Measurements from ENCODE around the gene RYR2. TPM values are rescaled to one million over a fixed set of nuclear protein-coding genes. Genes with fewer than 3 reads are reported as not detected.
"Not testable (repeated sequence)": the region's sequence is repeated elsewhere in the genome, so short reads cannot be mapped to it uniquely, and the experiment has no call there.

Gene RYR2
- total RNA-seq, 1 donor from 2014 or later: not detected

GRCh38 chr1:237309595-237310118 lies 267.7 kb downstream of the RYR2 start:
- DNase-seq (ENCODE audit: extremely low read depth, low read depth, low spot score): no peak

DNA sequence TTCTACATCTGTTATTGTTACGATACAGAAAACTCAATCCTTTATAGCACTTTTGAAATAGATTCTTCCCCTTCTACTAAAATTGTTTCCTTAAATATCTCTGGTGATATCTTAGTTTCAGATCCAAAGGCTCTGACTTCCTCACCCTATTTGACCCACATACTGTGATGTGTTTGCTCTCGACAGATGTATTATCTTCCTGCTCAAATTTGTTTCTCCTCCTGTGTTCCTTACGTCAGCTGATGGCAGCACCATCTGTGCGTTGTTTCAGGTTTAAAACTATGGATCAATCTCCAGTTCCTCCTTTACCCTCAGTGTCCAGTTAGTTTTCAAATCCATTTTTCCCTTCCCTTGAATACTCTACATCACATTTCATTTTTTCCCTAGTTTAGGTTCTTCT lies 274.4 kb downstream of the RYR2 start:
- DNase-seq (ENCODE audit: extremely low read depth, low read depth, low spot score): no peak

DNA sequence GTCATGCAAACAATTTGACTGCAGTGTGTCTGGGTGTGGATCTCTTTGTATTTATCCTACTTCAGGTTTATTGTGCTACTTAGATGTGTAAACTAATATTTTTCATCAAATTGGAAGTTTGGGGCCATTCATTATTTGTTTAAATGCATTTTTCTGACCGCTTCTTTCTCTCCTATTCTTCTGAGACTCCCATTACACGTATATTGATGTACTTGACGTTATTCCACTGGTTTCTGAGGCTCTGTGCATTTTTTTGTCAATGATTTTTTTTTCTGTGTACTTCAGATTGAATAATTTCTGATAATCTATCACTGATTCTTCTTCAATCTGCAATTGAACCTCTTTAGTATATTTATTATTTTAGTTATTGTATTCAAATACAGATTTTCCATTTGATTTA lies 276.8 kb downstream of the RYR2 start:
- DNase-seq (ENCODE audit: extremely low read depth, low read depth, low spot score): no peak

DNA sequence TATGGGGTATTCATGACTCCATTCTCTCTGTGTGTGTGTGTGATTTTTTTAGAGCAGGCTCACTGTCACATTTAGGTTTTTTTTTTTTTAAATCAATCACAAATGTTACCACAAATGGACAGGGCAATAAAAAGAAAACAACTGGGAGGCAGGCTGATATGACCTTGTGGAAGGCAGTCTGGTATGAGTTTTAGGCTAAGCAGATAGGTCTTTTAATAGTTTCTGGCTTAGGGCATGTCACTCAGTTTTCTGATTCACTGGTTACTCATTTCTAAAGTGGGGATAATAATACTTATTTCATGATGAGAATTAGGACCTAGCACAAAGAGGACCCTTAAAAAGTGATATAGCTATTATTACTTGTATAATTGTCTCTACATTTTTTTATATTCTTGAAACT lies 278.9 kb downstream of the RYR2 start:
- DNase-seq (ENCODE audit: extremely low read depth, low read depth, low spot score): no peak

DNA sequence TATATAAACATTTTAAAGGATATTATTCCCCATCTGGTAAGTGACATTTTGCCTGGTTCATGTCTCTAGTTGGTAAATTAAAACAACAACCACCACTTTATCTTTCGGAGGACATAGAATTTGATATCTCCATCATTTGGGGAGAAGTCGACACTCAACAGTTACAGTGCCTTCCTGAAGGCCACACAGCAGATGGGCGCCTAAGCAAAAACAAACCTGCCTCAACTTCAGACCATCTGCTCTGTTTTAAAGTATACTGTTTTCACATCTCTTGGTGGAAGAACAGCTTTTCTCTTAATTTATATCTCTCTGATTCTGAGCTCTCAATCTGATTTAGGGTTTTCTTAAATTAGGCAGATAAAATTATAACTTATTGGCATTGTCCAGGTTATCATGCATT lies 282.2 kb downstream of the RYR2 start:
- DNase-seq (ENCODE audit: extremely low read depth, low read depth, low spot score): no peak

- no peak for DNase-seq (ENCODE audit: extremely low read depth, low read depth, low spot score)
Measured at GRCh38 chr1:237327061-237327460, 285.1 kb downstream of the RYR2 start.

DNA sequence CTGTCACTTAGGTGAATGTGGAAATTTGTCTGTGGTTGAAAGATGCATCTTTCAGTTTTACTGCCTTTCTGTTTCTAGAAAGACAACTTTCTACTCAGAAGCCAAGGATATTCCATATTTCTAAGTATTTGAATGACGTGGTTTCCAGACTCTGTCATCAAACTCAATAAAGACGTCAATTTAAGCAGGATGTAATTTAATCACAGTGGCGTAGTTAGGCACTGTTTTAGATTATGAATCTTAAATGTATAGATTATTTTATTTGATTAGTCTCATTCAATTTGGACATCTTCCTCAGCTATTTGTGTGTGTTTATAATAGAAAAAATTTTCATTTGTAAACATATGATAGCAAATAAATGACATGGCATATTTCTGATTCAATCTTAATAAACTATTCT lies 298.9 kb downstream of the RYR2 start:
- no peak for DNase-seq (ENCODE audit: extremely low read depth, low read depth, low spot score)

- no peak for DNase-seq (ENCODE audit: extremely low read depth, low read depth, low spot score)
Measured at GRCh38 chr1:237341391-237341790, 299.4 kb downstream of the RYR2 start.

DNA sequence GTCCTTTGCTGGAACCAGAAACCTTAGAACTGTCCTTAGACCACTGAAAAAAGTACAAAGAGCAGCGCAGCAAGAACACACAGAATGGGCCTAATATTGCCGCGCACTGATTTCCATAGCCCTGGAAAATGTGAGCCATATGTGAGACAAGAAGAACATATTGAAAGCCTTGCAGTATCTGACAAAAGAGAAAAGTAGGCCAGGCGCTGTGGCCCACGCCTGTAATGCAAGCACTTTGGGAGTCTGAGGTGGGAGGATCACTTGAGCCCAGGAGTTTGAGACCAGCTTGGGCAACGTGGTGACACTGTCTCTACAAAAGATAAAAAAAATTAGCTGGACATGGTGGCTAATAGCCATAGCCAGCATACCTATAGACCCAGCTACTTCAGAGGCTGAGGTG lies 300.7 kb downstream of the RYR2 start:
- no peak for DNase-seq (ENCODE audit: extremely low read depth, low read depth, low spot score)

- no peak for DNase-seq (ENCODE audit: extremely low read depth, low read depth, low spot score)
Measured at GRCh38 chr1:237352747-237353146, 310.8 kb downstream of the RYR2 start.

DNA sequence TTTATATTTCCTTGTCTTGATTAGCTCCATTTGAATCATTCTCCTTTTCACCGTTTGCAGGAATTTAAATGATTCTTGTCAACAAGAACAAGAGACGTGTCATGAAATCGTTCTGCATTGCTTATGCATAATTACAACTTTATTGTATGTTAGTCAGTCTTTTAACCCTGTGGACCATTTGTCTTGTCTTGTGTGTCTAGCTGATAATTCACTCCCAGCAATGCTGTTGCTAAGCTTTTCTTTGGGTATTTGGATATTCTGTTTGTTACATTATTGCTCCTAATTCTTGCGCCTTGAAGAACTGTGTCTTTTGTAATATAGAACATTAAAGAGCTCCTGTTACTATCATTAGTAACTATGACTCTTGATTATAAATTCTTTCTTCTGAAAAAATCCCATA lies 311.9 kb downstream of the RYR2 start:
- DNase-seq (ENCODE audit: extremely low read depth, low read depth, low spot score): no peak

- no peak for DNase-seq (ENCODE audit: extremely low read depth, low read depth, low spot score)
Measured at GRCh38 chr1:237355022-237355421, 313.0 kb downstream of the RYR2 start.

DNA sequence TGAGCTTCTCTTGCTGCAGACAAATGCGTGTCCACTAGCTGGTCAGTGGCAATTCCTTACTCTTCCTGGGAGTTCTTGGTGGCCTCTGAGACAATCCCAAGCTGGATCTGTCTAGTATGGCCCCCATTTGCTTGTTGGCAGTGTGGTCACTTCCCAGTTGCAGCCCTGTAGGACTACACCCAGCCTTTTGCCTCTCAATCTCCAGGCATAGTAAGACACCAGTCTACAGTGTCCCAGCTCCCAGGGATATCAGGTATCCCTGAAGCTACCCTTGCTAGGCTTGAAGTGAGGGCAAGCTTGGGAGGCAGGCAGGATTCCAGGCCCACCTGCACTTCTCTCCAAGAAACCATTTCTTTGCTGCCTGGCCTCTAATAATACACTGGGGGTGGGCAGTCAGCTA lies 316.6 kb downstream of the RYR2 start:
- no peak for DNase-seq (ENCODE audit: extremely low read depth, low read depth, low spot score)

GRCh38 chr1:237367758-237368157 lies 325.8 kb downstream of the RYR2 start:
- DNase-seq (ENCODE audit: extremely low read depth, low read depth, low spot score): no peak

DNA sequence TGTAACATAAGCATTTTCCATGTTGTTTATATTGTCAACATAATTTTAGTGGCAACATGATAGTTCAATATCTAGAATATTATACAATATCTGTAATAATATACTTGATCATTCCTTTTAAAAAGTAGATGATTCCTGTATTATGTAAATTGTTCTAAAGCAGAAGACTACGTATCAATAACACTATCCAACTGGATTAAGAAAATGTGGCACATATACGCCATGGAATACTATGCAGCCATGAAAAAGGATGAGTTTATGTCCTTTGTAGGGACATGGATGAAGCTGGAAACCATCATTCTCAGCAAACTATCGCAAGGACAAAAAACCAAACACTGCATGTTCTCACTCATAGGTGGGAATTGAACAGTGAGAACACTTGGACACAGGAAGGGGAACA lies 329.5 kb downstream of the RYR2 start:
- DNase-seq (ENCODE audit: extremely low read depth, low read depth, low spot score): not testable (repeated sequence)

DNA sequence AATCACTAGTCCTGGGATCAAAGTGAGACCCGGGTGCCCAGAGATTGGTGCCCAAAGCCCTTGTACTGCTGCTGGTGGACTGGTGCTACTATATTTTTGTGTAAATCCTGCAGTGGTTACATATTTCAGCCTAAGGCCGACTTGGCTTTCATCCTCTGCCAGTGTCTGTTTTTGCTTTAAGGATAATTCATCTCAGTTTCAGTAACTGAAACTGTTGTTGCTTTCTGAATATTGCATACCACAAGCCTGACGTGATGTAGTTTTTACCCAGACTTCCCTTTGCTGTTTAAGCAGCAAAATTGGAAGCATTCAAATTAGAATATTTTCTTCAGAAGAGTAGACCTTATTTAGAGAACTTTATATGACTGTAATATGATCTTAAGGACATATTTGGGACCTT lies 341.8 kb downstream of the RYR2 start:
- no peak for DNase-seq (ENCODE audit: extremely low read depth, low read depth, low spot score)

- no peak for DNase-seq (ENCODE audit: extremely low read depth, low read depth, low spot score)
Measured at GRCh38 chr1:237384213-237384612, 342.2 kb downstream of the RYR2 start.

DNA sequence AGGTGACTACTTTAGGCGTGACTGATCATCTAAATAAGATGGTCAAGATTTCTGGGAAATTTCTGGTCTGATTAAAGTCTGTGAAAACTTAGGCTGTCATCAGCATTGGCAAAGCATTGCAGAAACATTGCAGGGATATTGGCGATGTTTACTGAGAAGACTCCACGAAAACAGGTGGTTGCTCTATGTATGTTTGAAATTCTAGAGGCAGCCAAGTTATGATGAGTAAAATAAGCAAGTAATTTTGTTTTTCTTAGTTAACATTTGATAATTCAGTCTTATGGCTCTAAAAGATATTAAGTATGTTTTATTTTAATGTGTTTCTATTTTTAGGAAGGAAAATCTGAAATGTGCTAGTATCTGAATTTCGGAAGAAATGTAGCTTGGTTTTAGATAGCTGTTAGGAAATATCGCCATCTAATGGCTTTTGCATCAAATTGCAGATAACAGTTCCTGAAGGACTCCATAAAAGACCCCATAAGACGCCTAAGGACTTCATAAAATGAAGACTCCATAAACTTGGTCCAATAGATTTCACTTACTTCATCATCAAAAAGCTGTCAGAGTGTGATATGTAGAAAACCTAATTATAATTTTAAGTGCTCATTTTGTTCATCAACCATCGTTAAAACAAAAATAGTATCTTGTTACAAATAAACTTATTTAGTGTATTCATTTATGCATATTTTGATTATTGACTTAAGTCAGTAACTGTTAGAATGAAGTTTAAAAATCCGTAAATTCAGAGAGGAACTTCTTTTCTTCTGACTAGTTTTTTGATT lies 344.6 kb downstream of the RYR2 start:
- DNase-seq (ENCODE audit: extremely low read depth, low read depth, low spot score): no peak

DNA sequence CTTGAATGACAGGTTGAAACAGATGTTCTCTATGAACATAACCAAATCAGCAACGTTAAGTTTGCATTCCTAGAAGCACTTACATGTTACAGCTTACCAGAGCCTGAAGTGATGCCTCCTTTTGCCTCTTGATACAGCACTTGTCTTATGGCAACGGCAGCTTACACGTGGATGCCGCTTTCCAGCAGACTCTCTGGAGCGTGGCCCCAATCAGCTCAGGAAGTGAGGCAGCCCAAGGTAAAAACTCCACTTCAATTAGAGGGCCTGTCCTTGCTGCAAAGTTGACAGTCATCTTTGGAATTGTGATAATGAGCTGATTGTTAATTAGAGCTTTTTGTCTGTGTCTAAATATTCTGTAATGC lies 345.1 kb downstream of the RYR2 start:
- DNase-seq (ENCODE audit: extremely low read depth, low read depth, low spot score): no peak

DNA sequence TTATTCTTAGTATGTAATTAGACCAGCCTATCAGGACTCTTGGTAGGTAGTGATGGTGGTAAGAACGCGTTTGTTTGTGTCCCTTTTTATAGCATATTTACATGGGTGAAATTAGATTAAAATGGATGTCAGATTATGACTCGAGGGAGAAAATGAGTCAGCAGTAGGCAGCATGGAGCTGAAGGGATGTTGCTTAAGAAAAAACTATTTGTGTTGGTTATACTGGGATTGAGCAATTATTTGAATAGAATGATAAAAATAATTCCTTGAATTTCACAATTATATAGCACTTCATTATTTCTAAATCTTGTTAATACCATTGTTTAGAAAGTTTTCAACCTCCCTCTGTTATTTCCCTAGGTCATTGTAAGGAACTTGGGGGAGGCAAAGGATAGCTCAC lies 348.8 kb downstream of the RYR2 start:
- no peak for DNase-seq (ENCODE audit: extremely low read depth, low read depth, low spot score)

GRCh38 chr1:237393632-237394031 lies 351.6 kb downstream of the RYR2 start:
- DNase-seq (ENCODE audit: extremely low read depth, low read depth, low spot score): no peak

GRCh38 chr1:237394281-237394680 lies 352.3 kb downstream of the RYR2 start:
- DNase-seq (ENCODE audit: extremely low read depth, low read depth, low spot score): no peak

DNA sequence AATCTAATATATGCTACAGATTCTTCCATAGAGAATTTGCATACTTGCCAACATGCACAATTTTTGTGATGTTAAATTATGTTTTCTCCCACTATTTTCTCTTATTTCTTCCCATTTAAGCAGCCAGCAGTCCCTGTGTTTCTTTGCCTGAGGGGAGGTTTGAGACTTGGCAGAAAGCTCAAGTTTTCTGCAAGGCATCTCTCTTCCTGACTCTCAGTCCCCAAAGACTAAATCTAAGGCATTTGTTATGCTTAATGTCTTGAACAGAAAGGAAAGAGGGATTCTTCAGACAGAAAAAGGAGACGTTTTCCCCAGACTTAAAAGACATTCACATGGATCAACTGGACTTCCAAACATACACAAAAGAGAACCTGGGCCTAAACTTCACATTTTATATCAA lies 354.4 kb downstream of the RYR2 start:
- DNase-seq (ENCODE audit: extremely low read depth, low read depth, low spot score): no peak

Data from glomerular endothelial cell (primary cell).